GM19043 (cell line): ENCODE results near the gene ZFYVE21.
A peak's percentile ranks its signal among the peaks of the same experiment; 100 is the strongest.

ENCODE experiments used
- ATAC-seq: cut with Tn5 transposase; IDR thresholded peaks from one replicate; pipeline ENCODE4 v1.9.1; 2021; ENCODE audit warnings: low read depth; ENCODE audit not compliant: unreplicated experiment

The ZFYVE21 gene

DNA sequence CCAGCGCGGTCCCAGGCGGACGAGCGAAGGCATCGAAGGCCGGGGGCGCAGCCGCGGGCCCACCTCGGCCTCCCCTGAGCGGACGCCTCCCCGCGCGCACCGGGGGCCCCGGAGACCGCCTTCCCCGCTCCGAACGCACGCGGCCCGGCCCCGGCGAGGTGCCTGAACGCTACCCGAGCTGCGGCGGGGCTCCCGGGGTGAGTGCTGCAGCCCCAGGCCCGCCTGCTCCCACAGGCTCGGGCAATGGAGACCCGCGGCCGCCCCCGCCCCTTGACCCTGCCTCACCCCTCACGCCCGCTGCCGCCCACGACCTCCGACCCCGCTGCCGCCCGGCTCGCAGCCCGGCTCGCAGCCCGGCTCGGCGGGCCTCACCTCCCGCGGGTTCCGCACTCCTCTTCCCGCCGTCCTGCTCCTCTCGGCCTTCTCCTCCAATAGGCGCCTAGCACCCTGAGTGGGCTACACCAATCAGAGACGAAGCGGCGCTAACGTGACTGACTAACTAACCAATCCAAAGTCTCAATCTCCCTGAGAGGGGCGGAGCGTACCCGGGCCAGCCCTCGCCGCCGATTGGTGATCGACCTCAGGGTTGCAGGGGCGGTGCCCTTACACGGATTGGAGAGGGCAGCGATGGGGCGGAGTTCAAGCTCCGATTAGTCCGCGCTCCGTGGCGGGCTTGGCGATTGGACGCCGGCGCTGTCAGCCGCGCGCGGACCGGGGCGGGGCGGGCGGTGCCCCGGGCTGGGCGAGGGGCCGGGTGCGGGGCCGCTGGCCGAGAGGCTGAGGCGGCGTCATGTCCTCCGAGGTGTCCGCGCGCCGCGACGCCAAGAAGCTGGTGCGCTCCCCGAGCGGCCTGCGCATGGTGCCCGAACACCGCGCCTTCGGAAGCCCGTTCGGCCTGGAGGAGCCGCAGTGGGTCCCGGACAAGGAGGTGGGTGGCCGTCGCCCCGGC is at the start of gene ZFYVE21, which contains the start of gene XRCC3:
TSS of gene ZFYVE21 (plus strand) at position 759 of the 949 bp plus-strand sequence. CDS start at position 791, 32 bp downstream.
TSS of gene XRCC3 (minus strand) at position 400 of the 949 bp plus-strand sequence. CDS start 4,364 bp downstream, outside the sequence.
- peak; percentile 93 for ATAC-seq

DNA sequence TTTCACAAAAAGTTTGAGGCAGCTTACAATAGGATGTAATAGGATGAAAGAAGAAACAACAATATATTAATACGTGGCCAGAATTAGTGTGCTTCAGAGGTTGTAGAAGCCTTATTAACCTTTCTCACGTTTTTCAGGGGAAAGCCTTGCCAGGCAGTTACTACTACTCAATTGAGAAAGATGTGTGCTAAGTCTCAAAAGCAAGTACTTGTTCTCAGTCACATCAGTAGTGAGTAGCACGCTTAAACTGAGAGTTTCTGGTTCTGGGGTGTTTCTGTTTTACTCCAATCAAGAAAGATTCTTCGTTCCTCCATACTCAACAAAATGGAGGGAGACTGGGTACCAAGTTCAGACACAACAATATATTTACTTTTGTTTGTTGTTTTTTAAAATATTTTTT is 47.9 kb upstream of the ZFYVE21 start:
- ATAC-seq: no peak

DNA sequence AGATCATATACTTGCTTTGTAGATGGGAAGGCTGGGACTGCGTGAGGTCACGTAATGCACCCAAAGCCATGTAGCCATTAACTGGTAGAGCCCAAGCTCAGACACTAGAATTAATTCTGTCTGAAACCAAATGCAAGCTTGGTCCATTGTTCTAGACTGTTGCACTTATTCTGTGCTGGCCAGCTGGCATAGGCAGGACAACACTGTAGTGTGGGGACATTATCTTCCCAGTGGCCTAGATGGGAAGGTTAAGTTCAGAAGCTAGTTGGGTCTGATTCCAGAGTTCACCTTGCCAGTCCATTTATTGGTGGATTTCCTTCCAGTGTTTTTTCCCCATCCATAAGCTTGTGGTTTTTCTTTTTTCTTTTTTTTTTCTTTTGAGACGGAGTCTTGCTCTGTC is 47.5 kb upstream of the ZFYVE21 start:
- no peak for ATAC-seq

DNA sequence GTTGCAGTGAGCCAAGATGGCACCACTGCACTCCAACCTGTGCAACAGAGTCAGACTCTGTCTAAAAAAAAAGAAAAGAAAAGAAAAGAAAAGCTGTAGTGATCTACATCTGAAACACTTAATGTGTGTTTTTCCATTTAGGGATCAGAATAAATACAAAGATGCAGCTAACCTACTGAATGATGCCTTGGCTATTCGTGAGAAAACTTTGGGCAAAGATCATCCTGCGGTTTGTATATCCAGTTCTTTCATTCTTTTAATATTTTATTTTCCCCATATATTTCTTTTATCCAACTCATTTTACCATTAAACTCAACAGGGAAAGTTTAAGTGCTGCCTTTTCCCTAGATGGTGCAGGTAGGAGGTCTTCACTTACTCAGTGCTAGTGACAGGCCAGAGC is 46.2 kb upstream of the ZFYVE21 start:
- no peak for ATAC-seq

DNA sequence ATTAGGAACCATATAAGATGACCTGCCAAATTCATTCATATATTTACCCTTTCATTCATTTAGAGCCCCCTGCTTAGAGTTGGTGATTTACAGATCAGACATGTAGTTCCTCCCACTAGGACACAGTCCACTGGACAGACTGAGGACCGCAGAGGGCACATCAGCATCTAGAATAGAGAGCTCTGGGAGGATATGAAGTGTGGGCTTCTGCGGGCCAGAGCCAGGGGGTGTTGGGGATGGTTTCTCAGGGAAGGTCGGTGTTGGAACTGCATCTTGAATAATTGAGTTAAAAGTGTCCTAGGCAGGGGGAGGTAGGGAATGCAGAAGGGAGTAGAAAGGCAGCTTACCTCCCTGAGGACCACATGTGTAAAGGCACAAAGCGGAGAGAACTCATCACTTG is 43.7 kb upstream of the ZFYVE21 start:
- no peak for ATAC-seq

DNA sequence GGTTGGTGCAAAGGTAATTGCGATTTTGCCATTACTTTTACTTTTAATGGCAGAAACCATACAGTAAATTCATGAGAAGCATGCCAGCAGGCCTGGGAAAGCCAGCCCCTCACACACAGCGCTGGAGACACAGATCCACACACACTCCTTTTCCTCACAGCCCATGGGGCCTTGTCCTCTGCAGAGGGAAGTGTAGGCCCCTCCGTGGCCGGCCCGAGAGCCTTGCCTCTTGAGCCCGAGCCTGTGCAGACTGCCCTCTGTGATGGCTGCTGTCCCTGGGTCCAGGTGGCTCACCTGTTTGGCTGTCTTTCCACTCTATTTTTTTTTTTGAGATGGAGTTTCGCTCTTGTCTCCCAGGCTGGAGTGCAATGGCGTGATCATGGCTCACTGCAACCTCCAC is 39.7 kb upstream of the ZFYVE21 start:
- no peak for ATAC-seq

DNA sequence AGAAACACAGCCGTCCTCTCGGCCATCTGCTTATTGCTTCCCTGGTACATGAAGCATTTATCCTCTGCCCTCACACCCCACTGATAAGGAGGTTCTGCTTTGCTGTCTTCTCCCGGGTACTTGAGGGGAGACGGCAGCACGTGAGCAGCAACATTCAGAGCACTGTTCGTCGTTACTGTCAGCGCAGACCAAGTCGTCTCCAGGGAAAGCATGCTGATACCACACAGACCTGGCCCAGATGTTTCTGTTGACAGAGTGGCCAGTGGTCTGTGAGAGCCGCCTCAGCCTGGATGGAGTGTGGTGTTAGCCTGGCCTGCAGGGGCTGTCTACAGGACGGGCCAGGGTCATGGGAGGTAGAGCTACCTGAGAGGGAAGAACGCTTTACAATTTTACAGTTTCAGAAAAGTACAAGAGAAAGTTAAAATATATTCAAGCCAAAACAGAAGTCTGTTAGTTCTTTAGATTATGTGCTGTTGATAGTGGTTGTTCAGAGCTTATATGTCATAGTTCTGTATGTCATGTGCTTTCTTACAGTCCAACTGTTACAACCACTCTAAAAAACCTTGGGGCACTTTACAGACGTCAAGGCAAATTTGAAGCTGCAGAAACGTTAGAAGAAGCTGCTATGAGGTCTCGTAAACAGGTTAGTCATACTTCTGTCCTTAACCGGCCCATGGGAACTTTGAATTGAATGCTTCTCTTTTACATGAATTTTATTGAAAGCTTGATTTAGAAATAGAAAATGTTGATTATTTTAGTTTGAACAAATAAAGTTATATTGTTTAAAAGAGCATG is 38.5 kb upstream of the ZFYVE21 start:
- no peak for ATAC-seq

DNA sequence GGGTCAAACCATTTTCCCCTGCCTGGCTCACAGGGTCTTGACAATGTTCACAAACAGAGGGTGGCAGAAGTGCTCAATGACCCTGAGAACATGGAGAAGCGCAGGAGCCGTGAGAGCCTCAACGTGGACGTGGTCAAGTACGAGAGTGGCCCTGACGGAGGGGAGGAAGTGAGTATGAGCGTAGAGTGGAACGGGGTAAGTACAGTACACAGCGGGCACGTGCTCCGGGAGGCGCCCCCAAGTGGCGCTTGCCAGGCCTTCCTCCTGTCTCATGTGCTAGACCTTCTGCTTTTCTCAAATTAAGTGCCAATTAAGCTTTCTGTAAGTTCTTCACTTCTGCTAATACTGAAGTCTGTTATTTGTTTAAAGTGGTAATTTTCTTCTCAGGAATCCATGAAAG is 36.3 kb upstream of the ZFYVE21 start:
- peak; percentile 57 for ATAC-seq

DNA sequence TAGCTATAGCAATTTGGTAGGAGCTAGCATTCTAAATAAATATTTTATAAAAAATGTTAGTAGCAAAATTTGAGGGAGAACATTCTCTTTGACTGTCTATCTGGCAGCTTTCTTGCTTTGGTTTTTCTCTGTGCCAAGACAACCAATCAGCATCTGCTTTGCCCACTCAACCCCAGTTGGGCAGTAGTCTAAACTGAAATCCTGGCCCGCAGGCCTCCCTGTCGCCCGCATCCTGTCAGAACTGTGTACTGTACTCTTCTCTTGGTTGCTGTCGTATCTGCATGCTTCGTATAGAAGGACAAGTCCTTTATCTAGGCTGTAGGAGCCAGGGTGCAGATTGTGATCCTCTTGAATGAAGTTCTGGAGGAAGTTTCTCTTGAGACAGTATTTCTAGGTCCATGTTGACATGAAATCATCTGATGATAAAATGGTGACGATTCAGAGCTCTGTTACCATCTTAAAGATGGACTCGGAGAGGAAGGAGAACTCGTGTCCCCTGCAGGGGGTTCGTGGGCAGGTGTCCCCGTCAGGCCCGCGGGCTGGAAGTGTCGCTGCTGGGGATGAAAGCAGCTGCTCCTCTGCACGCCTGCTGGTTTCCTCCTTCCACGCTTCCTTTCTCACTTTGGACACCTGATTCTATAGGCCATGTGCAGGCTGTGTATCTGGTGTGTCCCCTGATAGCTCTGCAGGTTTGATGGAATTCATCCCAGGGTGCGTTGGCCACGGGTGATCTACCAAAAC is 34.9 kb upstream of the ZFYVE21 start:
- no peak for ATAC-seq

DNA sequence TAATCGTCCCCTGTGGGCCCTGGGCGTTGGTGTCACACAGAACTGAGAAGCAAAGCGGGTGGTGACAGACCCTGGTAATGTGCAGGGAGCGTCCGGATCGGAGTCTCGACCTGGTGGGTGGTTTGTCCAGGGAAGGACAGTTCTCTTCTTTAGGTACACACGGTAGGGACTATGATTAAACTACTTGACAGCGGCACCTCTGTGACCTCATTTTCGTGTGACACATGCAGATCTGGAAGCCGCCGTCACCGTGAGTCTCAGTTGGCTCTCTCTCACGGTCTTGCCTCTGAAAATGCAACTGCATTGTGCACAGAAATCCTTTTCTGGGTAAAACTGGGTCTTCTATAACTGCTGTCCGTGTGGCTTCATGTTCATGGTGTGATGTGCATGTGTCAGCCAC is 32.5 kb upstream of the ZFYVE21 start:
- ATAC-seq: no peak

DNA sequence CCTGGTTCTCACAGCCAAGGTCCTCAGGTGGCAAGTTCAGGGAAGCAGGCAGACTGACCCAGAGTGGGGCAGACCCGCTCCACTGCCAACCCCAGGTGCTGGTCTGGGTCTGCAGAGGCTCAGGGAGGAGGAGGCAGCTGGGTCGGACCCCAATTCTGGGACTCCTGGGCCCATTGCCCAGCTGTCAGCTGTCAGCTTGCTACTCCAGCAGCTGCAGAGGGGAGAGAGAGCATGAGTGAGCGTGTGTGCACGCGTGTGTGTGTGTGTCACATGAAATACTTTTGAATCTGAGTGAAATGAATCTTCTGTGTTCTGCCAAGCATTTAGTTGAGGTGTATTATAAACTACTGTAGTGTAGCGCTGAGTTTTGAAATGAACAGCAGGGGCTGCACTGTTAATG is 31.1 kb upstream of the ZFYVE21 start:
- no peak for ATAC-seq

DNA sequence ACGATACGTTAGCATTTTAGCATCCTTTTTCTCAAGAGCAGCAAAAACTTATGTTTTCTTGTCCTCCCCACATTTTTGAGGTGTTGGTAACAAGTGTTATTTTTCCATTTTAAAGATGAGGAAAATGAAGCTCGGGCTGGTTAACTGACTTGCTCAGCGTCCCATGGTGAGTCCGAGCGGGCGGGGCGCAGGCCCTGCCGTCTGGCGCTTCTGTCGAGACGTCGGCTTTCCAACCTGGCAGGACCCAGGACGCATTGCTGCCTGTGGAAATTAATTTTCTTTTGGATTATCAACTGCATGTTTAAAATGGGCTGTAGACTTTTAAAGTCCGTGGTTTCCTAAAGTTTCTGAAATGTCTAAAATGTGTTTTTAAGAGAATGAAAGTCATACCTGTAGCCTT is 30.7 kb upstream of the ZFYVE21 start:
- no peak for ATAC-seq

DNA sequence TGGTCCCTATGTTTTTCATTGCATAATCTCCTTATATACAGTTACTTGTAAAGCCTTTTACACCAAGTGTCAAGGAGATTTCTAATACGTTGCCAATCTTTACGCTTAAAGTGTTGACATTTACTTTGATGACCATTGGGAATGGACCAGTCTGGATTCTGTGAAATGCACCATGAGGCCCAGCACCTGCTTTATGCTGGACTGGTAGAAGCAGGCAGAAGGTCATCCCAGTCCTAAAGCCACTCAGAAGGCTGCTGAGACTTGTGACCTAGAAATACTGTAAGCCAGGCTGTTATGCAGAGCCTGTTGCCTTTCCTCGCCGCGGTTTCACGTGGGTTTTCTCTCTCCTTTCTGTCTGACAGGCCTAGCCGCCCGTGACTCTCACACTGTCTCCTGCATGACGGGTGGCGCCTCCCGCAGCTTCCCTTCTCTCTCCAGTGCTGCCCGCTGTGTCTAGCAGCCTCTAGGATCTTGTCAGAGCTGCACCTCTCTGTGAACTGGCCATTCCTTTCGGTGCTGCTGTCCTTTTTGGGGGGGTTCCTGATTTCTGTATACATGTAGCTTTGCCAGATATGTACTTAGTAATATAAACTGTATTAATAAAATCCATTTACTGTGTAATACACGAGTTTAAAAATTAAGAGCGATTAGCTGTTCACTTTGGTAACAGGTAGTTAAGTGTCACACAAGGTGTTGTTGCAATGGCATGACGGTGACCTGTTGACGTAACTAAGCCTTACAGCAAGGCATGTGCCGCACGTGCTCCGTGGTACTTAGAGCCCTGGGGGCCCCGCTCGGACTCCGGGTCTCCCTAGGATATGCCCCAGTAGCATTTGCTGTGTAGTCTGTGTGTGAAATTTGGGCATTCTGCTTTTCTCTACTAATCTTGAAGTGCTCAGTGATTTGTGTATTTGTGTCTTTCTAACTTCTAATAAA is 30.1 kb upstream of the ZFYVE21 start:
- no peak for ATAC-seq

DNA sequence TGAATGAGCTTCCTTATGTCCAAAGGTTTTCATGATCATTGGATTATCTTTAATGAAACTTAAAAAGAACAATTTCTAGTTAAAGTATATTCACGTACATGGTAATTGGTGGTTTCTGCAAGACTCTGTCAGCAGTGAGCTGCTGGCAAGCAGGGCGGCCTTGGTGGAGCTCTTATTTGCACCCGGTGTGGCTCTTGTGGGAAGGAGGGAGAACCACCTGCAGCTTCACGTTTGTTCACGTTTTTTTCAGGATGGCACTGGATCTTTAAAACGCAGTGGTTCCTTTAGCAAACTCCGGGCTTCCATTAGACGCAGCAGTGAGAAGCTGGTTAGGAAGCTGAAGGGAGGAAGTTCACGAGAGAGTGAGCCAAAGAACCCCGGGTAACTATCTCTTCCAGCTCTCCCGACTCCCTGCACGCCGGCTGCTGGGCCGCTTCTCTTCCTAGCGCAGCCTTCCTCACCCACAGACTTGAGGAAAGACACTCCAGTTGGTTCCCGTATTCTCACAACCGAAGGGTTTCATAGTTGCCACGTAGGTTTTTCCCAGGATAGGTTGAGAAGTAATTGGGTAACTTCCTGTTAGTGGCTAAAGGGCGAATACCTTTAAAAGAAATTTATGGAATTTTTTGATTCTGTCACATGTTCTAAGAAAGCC is 28.7 kb upstream of the ZFYVE21 start:
- no peak for ATAC-seq

DNA sequence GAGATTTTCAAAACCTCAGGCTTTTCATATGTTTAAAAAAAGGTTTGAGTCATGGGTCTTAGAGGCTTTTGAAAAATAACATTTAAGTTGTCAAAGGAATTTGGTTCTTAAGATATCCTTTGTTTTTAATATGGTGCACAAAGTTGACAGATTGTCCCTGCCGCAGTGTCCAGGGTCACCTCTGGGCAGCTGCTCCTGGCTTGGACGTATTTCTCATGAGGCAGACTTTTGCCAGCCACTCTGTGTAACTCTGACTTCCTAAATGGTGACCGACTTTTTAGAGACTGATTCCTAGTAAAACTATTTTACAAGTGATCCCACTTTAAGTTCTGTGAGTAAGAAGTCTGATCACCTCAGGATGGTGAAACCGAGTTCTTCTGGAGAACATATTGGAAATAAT is 27.9 kb upstream of the ZFYVE21 start:
- ATAC-seq: no peak

DNA sequence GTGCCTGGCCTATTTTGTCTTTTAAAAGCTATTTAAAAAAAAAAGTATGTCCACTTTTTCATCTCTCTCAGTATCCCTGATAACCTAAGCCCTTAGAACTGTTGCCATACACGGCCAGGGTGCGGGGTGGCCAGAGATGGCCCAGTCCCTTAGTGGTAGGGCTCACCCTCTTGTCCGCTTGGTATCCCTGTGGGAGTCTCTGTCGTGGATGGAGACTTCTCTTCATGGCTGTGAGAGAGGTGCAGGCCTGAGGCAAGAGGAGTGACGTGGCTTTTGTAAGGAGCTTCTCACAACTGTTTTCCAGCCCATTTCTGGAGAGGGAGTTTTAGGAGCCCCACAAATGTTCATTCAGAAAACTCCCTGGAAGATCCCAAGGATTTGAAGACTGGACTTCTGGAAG is 27.2 kb upstream of the ZFYVE21 start:
- no peak for ATAC-seq

DNA sequence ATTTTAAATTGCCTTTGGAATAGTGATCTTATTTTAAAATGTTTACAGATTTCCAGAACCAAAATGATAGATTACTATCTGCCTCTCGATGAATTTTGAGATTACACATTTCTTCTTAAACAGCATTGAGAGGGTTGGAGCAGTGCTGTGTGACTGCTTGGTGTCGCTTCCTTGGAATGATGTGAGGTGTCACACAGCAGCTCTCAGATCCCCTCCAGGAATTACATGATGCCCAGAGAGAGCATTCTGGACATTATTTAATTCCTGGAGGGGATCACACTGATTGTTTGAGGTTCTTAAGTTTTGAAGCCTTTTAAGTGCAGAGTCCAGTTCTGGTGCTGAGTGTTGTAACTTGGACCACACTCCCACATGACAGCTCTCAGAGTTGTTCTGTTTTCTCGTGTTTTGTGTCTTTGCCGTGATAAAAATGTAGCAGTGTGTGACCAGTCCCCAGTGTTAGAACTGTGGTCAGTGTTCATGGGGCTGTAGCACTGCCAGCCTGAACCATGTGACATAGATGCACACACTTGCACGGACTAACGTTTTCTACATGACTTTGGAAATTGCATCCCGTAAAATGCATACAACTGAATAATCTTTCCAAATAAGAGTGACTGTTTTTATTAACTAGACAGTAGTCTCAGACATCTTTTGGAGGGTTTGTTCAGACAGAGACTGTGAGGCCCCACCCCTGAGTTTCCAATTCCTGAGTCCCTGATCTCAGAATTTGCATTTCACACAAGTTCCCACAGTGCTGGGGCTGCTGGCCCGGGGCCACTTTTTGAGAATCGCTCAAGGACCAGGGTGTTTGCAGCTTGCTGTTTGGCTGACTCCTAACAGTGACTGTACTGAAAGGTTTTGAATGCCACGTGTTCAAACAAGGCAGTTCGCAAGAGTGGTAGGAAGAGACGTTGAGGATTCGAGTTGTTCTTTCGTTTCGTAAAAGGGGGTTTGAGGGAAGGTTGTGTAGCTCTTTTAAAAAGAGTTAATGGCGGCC is 26.4 kb upstream of the ZFYVE21 start:
- peak; percentile 62 for ATAC-seq

DNA sequence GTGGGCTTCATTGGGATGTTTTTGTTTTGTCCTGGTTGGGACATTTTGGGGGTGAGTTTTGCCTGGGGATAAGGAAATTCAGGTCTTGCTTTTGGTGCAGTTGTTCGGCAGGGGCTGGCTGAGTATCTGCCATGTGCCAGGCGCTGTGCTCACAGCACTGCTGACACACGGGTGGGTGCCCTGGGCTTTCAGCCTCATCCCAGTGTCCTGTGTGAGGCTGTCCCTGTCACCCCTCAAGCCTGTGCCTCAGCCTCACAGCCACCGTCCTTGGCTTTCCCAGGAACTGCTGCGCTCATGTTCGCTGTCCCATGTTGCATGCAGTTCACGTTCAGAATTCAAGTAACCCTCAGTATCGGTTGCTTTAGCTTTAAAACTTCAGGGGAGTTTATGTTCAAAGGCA is 25.3 kb upstream of the ZFYVE21 start:
- ATAC-seq: no peak
